ENCODE measurements around the gene SVIL. TPM values are rescaled to one million over a fixed set of nuclear protein-coding genes. Genes with fewer than 3 reads are reported as not detected.
A peak's percentile ranks its signal among the peaks of the same experiment; 100 is the strongest.

The SVIL gene, protein sequence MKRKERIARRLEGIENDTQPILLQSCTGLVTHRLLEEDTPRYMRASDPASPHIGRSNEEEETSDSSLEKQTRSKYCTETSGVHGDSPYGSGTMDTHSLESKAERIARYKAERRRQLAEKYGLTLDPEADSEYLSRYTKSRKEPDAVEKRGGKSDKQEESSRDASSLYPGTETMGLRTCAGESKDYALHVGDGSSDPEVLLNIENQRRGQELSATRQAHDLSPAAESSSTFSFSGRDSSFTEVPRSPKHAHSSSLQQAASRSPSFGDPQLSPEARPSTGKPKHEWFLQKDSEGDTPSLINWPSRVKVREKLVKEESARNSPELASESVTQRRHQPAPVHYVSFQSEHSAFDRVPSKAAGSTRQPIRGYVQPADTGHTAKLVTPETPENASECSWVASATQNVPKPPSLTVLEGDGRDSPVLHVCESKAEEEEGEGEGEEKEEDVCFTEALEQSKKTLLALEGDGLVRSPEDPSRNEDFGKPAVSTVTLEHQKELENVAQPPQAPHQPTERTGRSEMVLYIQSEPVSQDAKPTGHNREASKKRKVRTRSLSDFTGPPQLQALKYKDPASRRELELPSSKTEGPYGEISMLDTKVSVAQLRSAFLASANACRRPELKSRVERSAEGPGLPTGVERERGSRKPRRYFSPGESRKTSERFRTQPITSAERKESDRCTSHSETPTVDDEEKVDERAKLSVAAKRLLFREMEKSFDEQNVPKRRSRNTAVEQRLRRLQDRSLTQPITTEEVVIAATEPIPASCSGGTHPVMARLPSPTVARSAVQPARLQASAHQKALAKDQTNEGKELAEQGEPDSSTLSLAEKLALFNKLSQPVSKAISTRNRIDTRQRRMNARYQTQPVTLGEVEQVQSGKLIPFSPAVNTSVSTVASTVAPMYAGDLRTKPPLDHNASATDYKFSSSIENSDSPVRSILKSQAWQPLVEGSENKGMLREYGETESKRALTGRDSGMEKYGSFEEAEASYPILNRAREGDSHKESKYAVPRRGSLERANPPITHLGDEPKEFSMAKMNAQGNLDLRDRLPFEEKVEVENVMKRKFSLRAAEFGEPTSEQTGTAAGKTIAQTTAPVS (N-terminal part only)
- total RNA-seq, result 94.7 TPM

DNA sequence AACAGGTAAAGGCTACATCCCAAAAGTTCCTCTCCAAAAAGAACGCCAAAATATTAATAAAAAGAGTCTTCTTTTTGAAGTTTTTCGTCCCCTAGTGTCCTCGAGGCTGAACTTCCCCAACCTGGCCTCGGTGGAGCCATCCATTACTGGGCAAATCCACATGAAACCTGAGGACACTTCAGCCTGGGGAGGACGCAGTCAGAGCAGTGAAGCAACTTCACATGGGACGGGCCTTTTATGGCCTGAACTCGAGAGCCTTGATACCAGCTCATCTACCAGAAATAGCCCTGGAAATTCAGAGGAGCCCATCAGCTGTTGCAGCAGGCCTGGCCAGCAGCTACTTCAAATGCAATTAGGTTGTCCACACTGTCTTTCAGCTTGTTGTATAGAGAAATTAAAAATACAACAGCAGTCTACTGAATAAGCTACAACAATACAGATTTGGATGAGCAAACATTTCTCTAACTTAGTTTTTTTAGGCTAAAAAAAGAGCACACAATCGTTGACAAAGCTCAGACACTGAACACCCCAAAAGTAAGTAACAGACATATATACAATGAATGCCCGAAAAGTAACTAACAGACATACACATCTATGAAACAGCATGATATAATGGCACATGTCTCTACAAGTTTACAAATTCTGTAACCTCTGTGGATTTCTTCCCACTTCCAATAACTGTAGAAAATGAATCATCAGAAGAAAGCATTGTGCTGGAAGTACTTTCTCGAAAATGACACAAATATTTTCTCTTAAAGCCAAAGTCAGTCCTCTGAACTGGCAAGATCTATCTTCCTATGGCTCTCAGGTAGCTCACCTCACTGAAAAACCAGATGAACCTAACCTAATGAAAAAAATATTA lies at the start of gene SVIL:
TSS of gene SVIL (minus strand) at position 208 of the 862 bp plus-strand sequence. CDS start 79,913 bp downstream, outside the sequence.
- Histone ChIP-seq H3K27ac (peak within 1 kb of the TSS; percentile 86 to 91), H3K4me3 (peak within 1 kb of the TSS; percentile 50 to 65), H3K36me3 (peaks cover 0 to 14% of the 10 kb centered on the region in 2 donors), H3K4me1 (peaks cover 4 to 41% of the 10 kb centered on the region in 2 donors), H3K9me3 (no peaks in the 10 kb centered on the region), H3K27me3 (no peaks in the 10 kb centered on the region)
- intact Hi-C loops (cut with DNase I), result loop anchor here (2.0 kb wide), 1 partner anchor 100 kb away; no protein-coding TSS in a partner anchor
- TF ChIP-seq, protein P1, sequence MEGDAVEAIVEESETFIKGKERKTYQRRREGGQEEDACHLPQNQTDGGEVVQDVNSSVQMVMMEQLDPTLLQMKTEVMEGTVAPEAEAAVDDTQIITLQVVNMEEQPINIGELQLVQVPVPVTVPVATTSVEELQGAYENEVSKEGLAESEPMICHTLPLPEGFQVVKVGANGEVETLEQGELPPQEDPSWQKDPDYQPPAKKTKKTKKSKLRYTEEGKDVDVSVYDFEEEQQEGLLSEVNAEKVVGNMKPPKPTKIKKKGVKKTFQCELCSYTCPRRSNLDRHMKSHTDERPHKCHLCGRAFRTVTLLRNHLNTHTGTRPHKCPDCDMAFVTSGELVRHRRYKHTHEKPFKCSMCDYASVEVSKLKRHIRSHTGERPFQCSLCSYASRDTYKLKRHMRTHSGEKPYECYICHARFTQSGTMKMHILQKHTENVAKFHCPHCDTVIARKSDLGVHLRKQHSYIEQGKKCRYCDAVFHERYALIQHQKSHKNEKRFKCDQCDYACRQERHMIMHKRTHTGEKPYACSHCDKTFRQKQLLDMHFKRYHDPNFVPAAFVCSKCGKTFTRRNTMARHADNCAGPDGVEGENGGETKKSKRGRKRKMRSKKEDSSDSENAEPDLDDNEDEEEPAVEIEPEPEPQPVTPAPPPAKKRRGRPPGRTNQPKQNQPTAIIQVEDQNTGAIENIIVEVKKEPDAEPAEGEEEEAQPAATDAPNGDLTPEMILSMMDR (IDR thresholded peaks at IDR 0.05), result peak in 1 of 3 experiments; percentile 33
- DNase-seq (ENCODE audit: low spot score in 2 of 2), result peak; percentile 61 to 92

DNA sequence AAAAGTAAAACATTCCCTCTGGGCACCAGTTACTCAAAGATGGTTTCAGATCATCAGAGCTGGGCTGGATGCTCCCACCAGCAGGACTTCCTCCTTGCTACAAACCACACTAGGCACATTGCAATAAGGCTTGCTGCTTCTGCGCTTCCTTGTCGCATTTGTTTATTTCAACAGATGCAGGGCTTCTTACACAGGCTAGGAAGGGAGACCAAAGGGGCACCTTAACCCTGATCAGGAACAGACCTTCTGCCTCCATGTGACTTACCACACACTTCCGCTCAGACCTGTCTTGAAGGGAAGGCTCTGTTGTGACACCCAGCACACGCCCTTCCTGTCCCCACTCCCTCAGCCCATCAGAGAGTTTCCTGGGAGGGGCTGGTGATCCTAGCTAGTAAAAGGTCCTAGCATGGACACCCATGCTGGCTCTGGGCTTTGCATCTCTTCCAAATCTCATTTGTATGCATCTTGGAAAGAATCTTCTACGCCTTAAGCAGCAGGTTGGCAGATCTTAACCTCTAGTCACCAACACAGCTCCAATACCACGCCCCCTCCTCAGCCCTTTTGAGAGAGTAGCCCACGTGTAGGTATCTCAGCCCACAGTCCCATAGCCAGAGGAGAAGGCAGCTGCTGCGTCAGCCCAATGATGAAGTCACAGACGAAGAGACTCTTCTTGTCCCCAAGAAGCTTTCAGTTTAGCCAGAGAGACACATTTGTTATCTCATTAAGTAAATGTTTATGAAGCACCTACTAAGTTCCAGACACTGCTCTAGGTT lies 47.1 kb upstream of the SVIL start:
- intact Hi-C loops (cut with DNase I), result no loop called here
- Histone ChIP-seq H3K36me3 (peaks cover 32 to 34% of the 10 kb centered on the region in 2 donors), H3K27ac (peak overlapping the region in 1 of 2 donors; percentile 14), H3K27me3 (no peaks in the 10 kb centered on the region), H3K4me1 (peaks cover 3 to 7% of the 10 kb centered on the region in 2 donors), H3K4me3 (no peak overlapping the region), H3K9me3 (no peaks in the 10 kb centered on the region)
- no peak for DNase-seq (ENCODE audit: low spot score in 2 of 2)
- TF ChIP-seq, protein P1 (IDR thresholded peaks at IDR 0.05), result no peak

DNA sequence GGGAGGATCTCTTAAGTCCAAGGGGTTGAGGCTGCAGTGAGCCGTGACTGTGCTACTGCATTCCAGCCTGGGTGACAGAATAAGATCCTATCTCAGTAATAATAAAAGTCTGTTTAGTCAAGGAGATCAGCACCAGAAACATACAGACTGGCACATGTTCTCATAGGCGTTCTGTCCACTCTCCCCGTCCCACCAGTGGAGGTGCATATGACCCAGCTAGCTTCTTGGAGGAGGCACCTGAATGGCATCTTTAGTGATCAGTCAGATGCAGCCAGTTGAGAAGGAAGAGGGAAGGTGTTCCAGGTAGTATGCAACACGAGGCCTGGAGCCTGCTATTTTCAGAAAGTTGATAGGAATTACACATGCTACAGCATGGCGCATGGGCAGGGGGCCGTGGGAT lies 45.3 kb upstream of the SVIL start:
- intact Hi-C loops (cut with DNase I), result no loop called here
- Histone ChIP-seq H3K4me1 (peaks cover 3 to 7% of the 10 kb centered on the region in 2 donors), H3K4me3 (no peak overlapping the region), H3K9me3 (no peaks in the 10 kb centered on the region), H3K27ac (peak overlapping the region in 1 of 2 donors; percentile 42), H3K27me3 (no peaks in the 10 kb centered on the region), H3K36me3 (peaks cover 28 to 33% of the 10 kb centered on the region in 2 donors)
- TF ChIP-seq, protein P1 (IDR thresholded peaks at IDR 0.05), result no peak
- no peak for DNase-seq (ENCODE audit: low spot score in 2 of 2)

DNA sequence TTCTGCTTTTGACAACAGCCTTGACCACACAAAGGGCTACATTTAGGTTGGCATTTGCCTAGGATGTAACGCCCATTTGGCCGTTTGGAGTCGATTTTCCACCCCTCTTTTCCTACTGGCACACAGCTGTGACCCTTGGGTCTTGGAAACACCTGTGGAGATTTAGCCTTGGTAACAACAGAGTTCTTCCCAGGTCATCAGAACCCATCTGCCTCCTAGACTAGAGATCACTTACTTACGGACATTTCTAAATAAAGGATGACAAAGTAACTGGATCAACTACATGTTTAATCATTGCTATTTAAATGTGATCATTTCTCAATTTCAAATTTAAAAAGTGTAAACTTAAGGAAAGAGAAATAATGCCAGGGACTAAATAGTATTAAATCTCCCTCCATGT lies 42.0 kb upstream of the SVIL start:
- intact Hi-C loops (cut with DNase I), result no loop called here
- TF ChIP-seq, protein P1 (IDR thresholded peaks at IDR 0.05), result no peak
- H3K4me3 ChIP-seq, result no peak overlapping the region
- H3K27ac ChIP-seq, result peak overlapping the region in 1 of 2 donors; percentile 17
- H3K36me3 ChIP-seq, result peaks cover 19 to 35% of the 10 kb centered on the region in 2 donors
- DNase-seq (ENCODE audit: low spot score in 2 of 2), result no peak
- H3K27me3 ChIP-seq, result no peaks in the 10 kb centered on the region
- H3K4me1 ChIP-seq, result peaks cover 3 to 4% of the 10 kb centered on the region in 2 donors
- H3K9me3 ChIP-seq, result no peaks in the 10 kb centered on the region
